Measurements from ENCODE around the gene PCDHA2. TPM values are rescaled to one million over a fixed set of nuclear protein-coding genes. Genes with fewer than 3 reads are reported as not detected.
A peak's percentile ranks its signal among the peaks of the same experiment; 100 is the strongest.
"Not testable (repeated sequence)": the region's sequence is repeated elsewhere in the genome, so short reads cannot be mapped to it uniquely, and the experiment has no call there.

PCDHA2 gene
- total RNA-seq, 1 donor from 2014 or later, result 0.35 TPM

GRCh38 chr5:140785905-140786686 is 8.6 kb upstream of the PCDHA2 start, which contains the start of gene PCDHA1:
Gene PCDHA1, plus strand, starts transcription at chr5:140786140.
- H3K36me3 ChIP-seq, result no peaks in the 10 kb centered on the region
- TF ChIP-seq, protein P1, sequence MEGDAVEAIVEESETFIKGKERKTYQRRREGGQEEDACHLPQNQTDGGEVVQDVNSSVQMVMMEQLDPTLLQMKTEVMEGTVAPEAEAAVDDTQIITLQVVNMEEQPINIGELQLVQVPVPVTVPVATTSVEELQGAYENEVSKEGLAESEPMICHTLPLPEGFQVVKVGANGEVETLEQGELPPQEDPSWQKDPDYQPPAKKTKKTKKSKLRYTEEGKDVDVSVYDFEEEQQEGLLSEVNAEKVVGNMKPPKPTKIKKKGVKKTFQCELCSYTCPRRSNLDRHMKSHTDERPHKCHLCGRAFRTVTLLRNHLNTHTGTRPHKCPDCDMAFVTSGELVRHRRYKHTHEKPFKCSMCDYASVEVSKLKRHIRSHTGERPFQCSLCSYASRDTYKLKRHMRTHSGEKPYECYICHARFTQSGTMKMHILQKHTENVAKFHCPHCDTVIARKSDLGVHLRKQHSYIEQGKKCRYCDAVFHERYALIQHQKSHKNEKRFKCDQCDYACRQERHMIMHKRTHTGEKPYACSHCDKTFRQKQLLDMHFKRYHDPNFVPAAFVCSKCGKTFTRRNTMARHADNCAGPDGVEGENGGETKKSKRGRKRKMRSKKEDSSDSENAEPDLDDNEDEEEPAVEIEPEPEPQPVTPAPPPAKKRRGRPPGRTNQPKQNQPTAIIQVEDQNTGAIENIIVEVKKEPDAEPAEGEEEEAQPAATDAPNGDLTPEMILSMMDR (IDR thresholded peaks at IDR 0.05), result no peak
- H3K9me3 ChIP-seq, result peaks cover 5% of the 10 kb centered on the region
- intact Hi-C loops (cut with DNase I), result no loop called here
- ATAC-seq (no peak), DNase-seq (no peak)
- H3K4me1 ChIP-seq, result no peaks in the 10 kb centered on the region
- peaks cover 33% of the 10 kb centered on the region for H3K27me3 ChIP-seq
- H3K27ac ChIP-seq, result no peak within 1 kb of the TSS
- no peak within 1 kb of the TSS for H3K4me3 ChIP-seq

- peaks cover 33% of the 10 kb centered on the region for H3K27me3 ChIP-seq
- H3K4me1 ChIP-seq; H3K9me3 ChIP-seq; H3K36me3 ChIP-seq; H3K27ac ChIP-seq; H3K4me3 ChIP-seq; ATAC-seq; intact Hi-C loops (cut with DNase I); DNase-seq: not testable (repeated sequence)
Observed at GRCh38 chr5:140787422-140787821, 7.2 kb upstream of the PCDHA2 start.

DNA sequence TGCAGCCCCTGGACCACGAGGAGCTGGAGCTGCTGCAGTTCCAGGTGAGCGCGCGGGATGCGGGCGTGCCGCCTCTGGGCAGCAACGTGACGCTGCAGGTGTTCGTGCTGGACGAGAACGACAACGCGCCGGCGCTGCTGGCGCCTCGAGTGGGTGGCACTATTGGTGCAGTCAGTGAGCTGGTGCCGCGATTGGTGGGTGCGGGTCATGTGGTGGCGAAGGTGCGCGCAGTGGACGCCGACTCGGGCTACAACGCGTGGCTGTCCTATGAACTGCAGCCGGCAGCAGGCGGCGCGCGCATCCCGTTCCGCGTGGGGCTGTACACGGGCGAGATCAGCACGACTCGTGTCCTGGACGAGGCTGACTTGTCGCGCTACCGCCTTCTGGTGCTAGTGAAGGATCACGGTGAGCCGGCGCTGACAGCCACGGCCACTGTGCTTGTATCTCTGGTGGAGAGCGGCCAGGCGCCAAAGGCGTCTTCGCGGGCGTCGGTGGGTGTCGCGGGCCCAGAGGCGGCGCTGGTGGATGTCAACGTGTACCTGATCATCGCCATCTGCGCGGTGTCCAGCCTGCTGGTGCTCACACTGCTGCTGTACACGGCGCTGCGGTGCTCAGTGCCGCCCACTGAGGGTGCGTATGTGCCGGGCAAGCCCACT is 6.7 kb upstream of the PCDHA2 start:
- H3K27me3 ChIP-seq, result peaks cover 33% of the 10 kb centered on the region
- H3K27ac ChIP-seq; intact Hi-C loops (cut with DNase I); H3K9me3 ChIP-seq; H3K4me3 ChIP-seq; ATAC-seq; DNase-seq; H3K4me1 ChIP-seq; H3K36me3 ChIP-seq: not testable (repeated sequence)

DNA sequence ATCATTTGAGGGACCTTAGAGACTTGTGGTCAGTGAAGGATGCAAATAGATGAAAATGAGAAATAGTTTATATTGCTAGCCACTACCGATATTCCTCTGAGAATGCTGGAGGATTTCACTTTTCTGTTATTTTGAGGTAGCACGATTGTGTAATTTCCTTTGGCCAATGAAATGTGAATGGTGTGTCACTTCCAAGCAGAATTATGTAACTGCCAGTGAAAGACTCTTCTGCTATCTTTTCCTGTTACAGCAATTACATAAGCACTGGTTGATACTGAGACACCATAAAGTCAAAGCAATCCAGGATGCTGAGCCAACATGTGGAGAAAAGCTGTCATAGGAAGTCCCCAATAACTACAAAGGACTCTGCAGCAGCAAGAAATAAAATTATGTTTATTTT is 3.6 kb upstream of the PCDHA2 start:
- ATAC-seq (no peak), DNase-seq (no peak)
- H3K9me3 ChIP-seq, result peaks cover 8% of the 10 kb centered on the region
- H3K27me3 ChIP-seq, result peaks cover 39% of the 10 kb centered on the region
- H3K4me3 ChIP-seq, result no peak overlapping the region
- no peak overlapping the region for H3K27ac ChIP-seq
- H3K4me1 ChIP-seq, result no peaks in the 10 kb centered on the region
- TF ChIP-seq, protein P1 (IDR thresholded peaks at IDR 0.05), result no peak
- intact Hi-C loops (cut with DNase I), result no loop called here
- no peaks in the 10 kb centered on the region for H3K36me3 ChIP-seq

DNA sequence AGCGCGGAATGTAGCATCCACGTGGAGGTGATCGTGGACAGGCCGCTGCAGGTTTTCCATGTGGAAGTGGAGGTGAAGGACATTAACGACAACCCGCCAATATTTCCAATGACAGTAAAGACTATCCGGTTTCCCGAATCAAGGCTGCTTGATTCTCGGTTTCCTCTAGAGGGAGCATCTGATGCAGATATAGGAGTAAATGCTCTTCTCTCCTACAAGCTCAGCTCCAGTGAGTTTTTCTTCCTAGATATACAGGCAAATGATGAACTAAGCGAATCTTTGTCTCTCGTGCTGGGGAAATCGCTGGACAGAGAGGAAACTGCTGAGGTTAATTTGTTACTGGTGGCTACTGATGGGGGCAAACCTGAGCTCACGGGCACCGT is 598 bp downstream of the PCDHA2 start:
- Histone ChIP-seq H3K9me3 (peaks cover 8% of the 10 kb centered on the region), H3K27ac (no peak overlapping the region), H3K4me3 (peak overlapping the region; percentile 30), H3K27me3 (peaks cover 12% of the 10 kb centered on the region), H3K4me1 (no peaks in the 10 kb centered on the region), H3K36me3 (no peaks in the 10 kb centered on the region)
- ATAC-seq (no peak), DNase-seq (no peak)
- intact Hi-C loops (cut with DNase I), result no loop called here
- TF ChIP-seq, protein P1 (IDR thresholded peaks at IDR 0.05), result peak; percentile 15

- peaks cover 12% of the 10 kb centered on the region for H3K27me3 ChIP-seq
- DNase-seq; H3K9me3 ChIP-seq; H3K27ac ChIP-seq; ATAC-seq; intact Hi-C loops (cut with DNase I); H3K4me1 ChIP-seq; H3K4me3 ChIP-seq; H3K36me3 ChIP-seq: not testable (repeated sequence)
Observed at GRCh38 chr5:140796072-140796717, 1.5 kb downstream of the PCDHA2 start.

DNA sequence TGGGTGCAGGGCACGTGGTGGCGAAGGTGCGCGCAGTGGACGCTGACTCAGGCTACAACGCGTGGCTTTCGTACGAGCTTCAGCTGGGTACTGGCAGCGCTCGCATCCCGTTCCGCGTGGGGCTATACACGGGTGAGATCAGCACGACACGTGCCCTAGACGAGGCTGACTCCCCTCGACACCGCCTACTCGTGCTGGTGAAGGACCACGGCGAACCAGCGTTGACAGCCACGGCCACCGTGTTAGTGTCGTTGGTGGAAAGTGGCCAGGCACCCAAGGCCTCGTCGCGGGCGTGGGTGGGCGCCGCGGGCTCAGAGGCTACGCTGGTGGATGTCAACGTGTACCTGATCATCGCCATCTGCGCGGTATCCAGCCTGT is 2.1 kb downstream of the PCDHA2 start:
- no peak for ATAC-seq
- DNase-seq, result no peak
- no peak overlapping the region for H3K27ac ChIP-seq
- peaks cover 15% of the 10 kb centered on the region for H3K27me3 ChIP-seq
- TF ChIP-seq, protein P1 (IDR thresholded peaks at IDR 0.05), result no peak
- intact Hi-C loops (cut with DNase I), result no loop called here
- H3K4me1 ChIP-seq, result no peaks in the 10 kb centered on the region
- no peak overlapping the region for H3K4me3 ChIP-seq
- H3K36me3 ChIP-seq, result no peaks in the 10 kb centered on the region
- peaks cover 8% of the 10 kb centered on the region for H3K9me3 ChIP-seq
